Measurements from ENCODE around the gene HS3ST2.

The HS3ST2 gene

DNA sequence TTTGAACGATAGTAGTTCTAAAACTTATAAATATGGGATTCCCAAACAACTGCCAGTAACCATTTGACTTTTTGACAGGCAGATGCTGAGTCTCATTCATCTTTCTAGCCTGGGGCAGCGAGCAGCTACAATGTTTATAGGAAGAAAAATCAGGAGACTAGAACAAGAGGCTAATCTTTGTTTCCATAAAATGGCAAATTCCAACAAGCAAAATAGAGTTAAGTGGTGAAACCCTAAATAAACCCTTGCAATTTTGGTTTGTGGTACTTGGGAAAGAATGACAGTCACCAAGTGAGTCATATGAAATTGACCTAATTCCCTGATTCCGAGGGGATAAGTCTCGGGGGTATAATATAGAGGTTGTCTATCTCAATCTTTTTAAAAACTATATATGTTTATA is 27.3 kb upstream of the HS3ST2 start:
- Histone ChIP-seq H3K9me3 (ENCODE audit: insufficient read depth, low read depth, low read length) (no peaks in the 10 kb centered on the region), H3K27me3 (ENCODE audit: insufficient read depth, low read length) (no peaks in the 10 kb centered on the region), H3K4me1 (ENCODE audit: insufficient read depth, low read length) (peaks cover 14% of the 10 kb centered on the region; the same call in 1 of the 2 replicates), H3K4me3 (ENCODE audit: low read length) (no peak overlapping the region), H3K9ac (ENCODE audit: low read depth, low read length) (no peak overlapping the region), H3K36me3 (ENCODE audit: insufficient read depth, low read depth, low read length) (no peaks in the 10 kb centered on the region), H3K27ac (ENCODE audit: low read length) (no peak overlapping the region)

DNA sequence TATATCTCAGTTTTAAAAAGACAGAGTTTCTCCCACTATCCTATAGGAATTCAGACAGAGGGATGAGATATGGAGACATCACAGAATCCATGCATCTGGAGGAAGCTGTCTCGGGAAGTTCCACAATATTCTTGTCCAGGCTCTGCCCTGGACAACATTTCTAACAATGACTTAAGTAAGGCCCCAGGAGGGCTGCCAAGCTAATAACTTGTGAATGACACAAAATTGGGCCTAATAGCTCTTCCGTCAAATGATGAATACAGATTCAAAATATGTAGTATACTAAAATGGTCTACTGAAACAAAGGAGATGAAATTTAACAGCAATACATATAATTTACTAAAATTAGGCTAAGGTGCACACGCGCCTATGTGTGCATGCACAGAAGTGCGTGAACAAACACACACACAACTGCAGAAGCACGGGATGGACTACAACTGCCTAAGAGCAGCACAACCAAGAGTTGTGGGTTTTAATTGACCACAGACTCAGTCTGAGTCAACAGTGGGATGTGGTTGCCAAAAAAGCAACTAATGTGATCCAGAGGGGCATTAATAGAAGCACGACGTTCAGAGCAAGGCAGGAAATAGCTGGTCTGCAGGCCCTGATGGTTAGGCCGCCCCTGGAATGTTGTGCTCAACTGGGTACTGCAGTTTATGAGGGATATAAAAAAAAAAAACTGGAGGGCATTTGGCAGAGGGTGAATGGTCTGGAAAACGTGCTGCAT is 26.3 kb upstream of the HS3ST2 start:
- Histone ChIP-seq H3K27me3 (ENCODE audit: insufficient read depth, low read length) (no peaks in the 10 kb centered on the region), H3K27ac (ENCODE audit: low read length) (no peak overlapping the region), H3K9me3 (ENCODE audit: insufficient read depth, low read depth, low read length) (no peaks in the 10 kb centered on the region), H3K36me3 (ENCODE audit: insufficient read depth, low read depth, low read length) (no peaks in the 10 kb centered on the region), H3K4me3 (ENCODE audit: low read length) (no peak overlapping the region), H3K4me1 (ENCODE audit: insufficient read depth, low read length) (peaks cover 5% of the 10 kb centered on the region; the same call in 1 of the 2 replicates), H3K9ac (ENCODE audit: low read depth, low read length) (no peak overlapping the region)

DNA sequence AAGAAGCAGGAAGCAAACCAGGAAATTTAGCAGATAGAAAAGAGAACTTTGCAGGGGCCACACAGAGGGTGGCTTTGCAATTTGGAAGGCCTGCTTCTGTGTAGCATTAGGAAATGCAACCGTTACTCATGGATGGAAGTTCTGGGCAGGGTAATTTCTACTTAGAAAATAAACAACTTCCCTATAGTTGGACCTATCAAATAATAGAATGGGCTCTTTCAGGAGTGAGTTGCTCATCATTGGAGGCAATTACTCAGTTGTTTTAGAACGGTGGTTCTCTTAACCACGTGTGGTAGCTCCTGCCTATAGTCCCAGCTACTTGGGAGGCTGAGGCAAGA is 25.8 kb upstream of the HS3ST2 start:
- Histone ChIP-seq H3K4me1 (ENCODE audit: insufficient read depth, low read length) (no peaks in the 10 kb centered on the region), H3K27me3 (ENCODE audit: insufficient read depth, low read length) (no peaks in the 10 kb centered on the region), H3K27ac (ENCODE audit: low read length) (no peak overlapping the region), H3K4me3 (ENCODE audit: low read length) (no peak overlapping the region), H3K36me3 (ENCODE audit: insufficient read depth, low read depth, low read length) (no peaks in the 10 kb centered on the region), H3K9ac (ENCODE audit: low read depth, low read length) (no peak overlapping the region), H3K9me3 (ENCODE audit: insufficient read depth, low read depth, low read length) (no peaks in the 10 kb centered on the region)

DNA sequence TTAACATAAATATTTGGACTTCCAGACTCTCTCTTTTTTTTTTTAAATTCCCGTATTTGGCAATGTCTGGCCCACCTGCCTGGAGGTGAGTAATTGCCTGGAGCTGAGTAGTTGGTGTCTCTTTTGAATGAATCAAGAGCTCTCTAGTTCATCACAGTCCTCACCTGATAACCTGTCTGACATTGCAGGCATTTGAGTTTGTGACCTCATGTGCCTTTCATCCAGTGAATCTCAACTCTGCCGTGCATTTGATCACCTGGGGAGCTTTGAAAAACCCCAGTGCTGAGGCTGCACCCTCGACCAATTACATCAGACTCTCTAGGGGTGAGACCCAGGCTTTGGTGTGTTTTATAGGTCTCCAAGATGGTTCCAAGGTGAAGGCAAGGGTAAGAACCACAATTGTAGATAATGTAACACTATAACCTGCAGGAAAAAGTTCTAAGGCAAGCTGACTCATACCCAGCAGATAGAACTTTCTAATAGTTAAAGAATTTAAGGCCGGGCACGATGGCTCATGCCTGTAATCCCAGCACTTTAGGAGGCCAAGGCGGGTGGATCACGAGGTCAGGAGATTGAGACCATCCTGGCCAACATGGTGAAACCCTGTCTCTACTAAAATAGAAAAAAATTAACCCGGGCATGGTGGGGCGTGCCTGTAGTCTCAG is 24.5 kb upstream of the HS3ST2 start:
- H3K4me3 ChIP-seq (ENCODE audit: low read length): no peak overlapping the region
- no peaks in the 10 kb centered on the region for H3K36me3 ChIP-seq (ENCODE audit: insufficient read depth, low read depth, low read length)
- no peak overlapping the region for H3K27ac ChIP-seq (ENCODE audit: low read length)

DNA sequence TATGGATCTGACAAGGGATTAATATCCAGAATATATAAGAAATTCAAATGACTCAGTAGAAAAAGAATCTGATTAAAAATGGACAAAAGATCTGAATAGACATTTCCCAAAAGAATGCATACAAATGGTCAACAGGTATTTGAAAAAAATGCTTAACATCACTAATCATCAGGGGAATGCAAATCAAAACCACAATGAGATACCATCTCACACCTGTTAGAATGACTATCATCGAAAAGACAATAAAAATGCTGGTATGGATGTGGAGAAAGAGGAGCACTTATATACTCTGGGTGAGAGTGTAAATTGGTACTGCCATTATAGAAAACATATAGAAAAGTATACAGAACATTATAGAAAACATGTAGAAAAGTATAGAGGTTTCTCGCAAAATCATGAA is 16.4 kb upstream of the HS3ST2 start:
- no peak overlapping the region for H3K4me3 ChIP-seq (ENCODE audit: low read length)

More for the DNA sequence above, 24.5 kb upstream of the HS3ST2 start:
- H3K27me3 ChIP-seq (ENCODE audit: insufficient read depth, low read length): no peaks in the 10 kb centered on the region
- H3K9ac ChIP-seq (ENCODE audit: low read depth, low read length): no peak overlapping the region
- peaks cover 8% of the 10 kb centered on the region for H3K9me3 ChIP-seq (ENCODE audit: insufficient read depth, low read depth, low read length)
- H3K4me1 ChIP-seq (ENCODE audit: insufficient read depth, low read length): no peaks in the 10 kb centered on the region

DNA sequence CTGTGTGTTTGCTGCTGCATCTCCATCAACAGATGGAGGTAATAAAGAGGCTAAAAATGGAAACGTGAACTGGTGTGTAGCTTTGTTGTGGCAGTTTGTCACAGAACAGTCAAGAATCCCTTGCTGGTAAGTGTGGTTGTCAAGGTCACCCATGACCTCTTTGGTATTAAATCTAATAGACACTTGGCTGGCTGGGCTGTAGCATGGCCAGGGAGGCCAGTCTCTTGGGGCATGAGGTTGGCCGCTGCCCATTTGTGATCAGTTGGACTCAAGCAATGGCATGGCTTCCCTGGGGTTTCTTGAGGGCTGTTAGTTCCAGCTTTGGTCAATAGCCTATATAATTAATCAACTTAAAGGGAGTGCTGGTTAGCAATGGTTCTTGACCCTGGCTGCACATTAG is 14.8 kb upstream of the HS3ST2 start:
- no peak overlapping the region for H3K9ac ChIP-seq (ENCODE audit: low read depth, low read length)
- no peaks in the 10 kb centered on the region for H3K27me3 ChIP-seq (ENCODE audit: insufficient read depth, low read length)
- no peak overlapping the region for H3K4me3 ChIP-seq (ENCODE audit: low read length)
- no peaks in the 10 kb centered on the region for H3K36me3 ChIP-seq (ENCODE audit: insufficient read depth, low read depth, low read length)
- H3K9me3 ChIP-seq (ENCODE audit: insufficient read depth, low read depth, low read length): peaks cover 9% of the 10 kb centered on the region
- H3K27ac ChIP-seq (ENCODE audit: low read length): no peak overlapping the region
- H3K4me1 ChIP-seq (ENCODE audit: insufficient read depth, low read length): no peaks in the 10 kb centered on the region

More for the DNA sequence above, 16.4 kb upstream of the HS3ST2 start:
- peaks cover 14% of the 10 kb centered on the region for H3K9me3 ChIP-seq (ENCODE audit: insufficient read depth, low read depth, low read length)
- H3K27ac ChIP-seq (ENCODE audit: low read length): no peak overlapping the region
- no peaks in the 10 kb centered on the region for H3K36me3 ChIP-seq (ENCODE audit: insufficient read depth, low read depth, low read length)
- H3K9ac ChIP-seq (ENCODE audit: low read depth, low read length): no peak overlapping the region
- H3K4me1 ChIP-seq (ENCODE audit: insufficient read depth, low read length): no peaks in the 10 kb centered on the region
- no peaks in the 10 kb centered on the region for H3K27me3 ChIP-seq (ENCODE audit: insufficient read depth, low read length)

DNA sequence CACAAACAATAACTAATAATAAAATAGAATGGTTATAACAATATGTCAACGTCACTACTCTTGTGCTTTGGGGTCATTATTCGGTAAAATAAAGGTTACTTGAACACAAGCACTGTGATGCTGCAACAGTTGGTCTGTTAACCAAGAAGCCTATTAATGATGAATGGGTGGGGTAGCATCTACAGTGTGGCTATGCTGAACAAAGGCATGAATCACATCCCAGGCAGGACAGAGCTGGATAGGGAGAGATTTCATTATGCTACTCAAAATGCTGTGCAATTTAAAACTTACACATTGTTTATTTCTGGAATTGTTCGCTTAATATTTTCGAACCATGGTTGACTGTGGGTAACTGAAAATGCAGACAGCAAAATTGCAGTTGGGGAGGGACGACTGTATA is 9.1 kb upstream of the HS3ST2 start:
- no peaks in the 10 kb centered on the region for H3K36me3 ChIP-seq (ENCODE audit: insufficient read depth, low read depth, low read length)
- H3K27me3 ChIP-seq (ENCODE audit: insufficient read depth, low read length): no peaks in the 10 kb centered on the region; the same call in 1 of the 2 replicates
- no peak overlapping the region for H3K9ac ChIP-seq (ENCODE audit: low read depth, low read length)
- no peaks in the 10 kb centered on the region for H3K4me1 ChIP-seq (ENCODE audit: insufficient read depth, low read length)
- no peak overlapping the region for H3K27ac ChIP-seq (ENCODE audit: low read length)
- no peak overlapping the region for H3K4me3 ChIP-seq (ENCODE audit: low read length)
- H3K9me3 ChIP-seq (ENCODE audit: insufficient read depth, low read depth, low read length): no peaks in the 10 kb centered on the region

DNA sequence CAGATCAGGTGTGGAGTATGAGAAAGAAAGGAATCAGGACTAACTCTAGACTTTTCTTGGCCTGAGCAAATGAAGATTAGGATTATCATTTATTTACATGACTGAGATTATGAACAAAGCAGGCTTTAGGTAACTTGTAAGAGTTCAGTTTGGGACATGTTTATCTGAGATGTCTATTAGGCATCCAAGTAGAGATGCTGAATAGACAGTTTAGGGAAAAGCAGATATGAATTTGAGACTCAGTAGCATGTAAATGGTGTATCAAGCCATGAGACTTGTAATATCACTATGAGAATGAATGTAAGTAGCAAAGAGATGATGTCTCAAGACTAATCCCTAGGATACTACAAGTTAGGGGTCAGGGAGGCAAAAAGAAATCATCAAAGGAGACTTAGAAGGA is 8.6 kb upstream of the HS3ST2 start:
- Histone ChIP-seq H3K27me3 (ENCODE audit: insufficient read depth, low read length) (no peaks in the 10 kb centered on the region; the same call in 1 of the 2 replicates), H3K4me3 (ENCODE audit: low read length) (no peak overlapping the region), H3K4me1 (ENCODE audit: insufficient read depth, low read length) (no peaks in the 10 kb centered on the region), H3K27ac (ENCODE audit: low read length) (no peak overlapping the region), H3K36me3 (ENCODE audit: insufficient read depth, low read depth, low read length) (no peaks in the 10 kb centered on the region), H3K9ac (ENCODE audit: low read depth, low read length) (no peak overlapping the region), H3K9me3 (ENCODE audit: insufficient read depth, low read depth, low read length) (no peaks in the 10 kb centered on the region)

DNA sequence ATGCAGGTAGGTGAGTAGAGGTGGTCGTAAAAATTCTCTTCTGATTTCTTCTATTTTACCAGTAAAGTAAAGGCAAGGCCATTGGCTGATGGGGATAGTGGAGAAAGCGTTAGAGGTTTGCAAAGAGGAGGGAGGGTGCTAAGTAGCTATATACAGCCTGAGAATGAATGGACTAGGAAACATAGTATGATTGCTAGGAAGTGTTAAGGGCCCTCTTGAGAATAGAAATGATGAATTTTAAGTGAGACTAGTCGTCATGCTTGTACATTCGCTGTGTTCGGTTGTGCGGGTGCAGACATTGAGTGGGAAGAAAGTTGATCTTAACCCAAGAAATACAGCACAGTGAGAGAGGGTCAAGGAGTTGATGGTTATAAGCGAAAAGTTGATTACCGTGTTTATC is 7.2 kb upstream of the HS3ST2 start:
- no peaks in the 10 kb centered on the region for H3K36me3 ChIP-seq (ENCODE audit: insufficient read depth, low read depth, low read length)
- no peak overlapping the region for H3K27ac ChIP-seq (ENCODE audit: low read length)
- H3K4me1 ChIP-seq (ENCODE audit: insufficient read depth, low read length): no peaks in the 10 kb centered on the region
- H3K9ac ChIP-seq (ENCODE audit: low read depth, low read length): no peak overlapping the region
- H3K4me3 ChIP-seq (ENCODE audit: low read length): no peak overlapping the region
- H3K9me3 ChIP-seq (ENCODE audit: insufficient read depth, low read depth, low read length): no peaks in the 10 kb centered on the region
- peaks cover under 1% of the 10 kb centered on the region; the same call in 1 of the 2 replicates for H3K27me3 ChIP-seq (ENCODE audit: insufficient read depth, low read length)

DNA sequence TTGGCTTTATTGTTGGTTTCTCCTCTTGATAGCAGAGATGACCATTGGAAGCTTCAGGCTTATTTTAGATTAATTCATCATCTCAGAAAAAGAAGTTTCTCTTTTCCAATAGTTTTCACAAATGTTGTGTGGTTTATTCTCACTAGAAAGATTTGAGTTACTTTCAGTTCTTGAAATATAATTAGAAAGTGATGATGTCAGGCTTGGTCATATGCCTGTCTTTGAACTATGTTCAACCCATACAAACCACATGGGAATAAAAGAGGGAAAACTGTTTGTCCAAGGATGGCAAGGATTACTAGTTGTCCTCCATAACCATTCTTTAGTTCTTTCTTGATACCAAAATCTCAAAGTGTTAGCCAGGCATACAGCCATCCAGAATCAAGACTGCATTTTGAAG is 3.7 kb upstream of the HS3ST2 start:
- Histone ChIP-seq H3K27ac (ENCODE audit: low read length) (no peak overlapping the region), H3K9ac (ENCODE audit: low read depth, low read length) (no peak overlapping the region), H3K4me1 (ENCODE audit: insufficient read depth, low read length) (no peaks in the 10 kb centered on the region)

DNA sequence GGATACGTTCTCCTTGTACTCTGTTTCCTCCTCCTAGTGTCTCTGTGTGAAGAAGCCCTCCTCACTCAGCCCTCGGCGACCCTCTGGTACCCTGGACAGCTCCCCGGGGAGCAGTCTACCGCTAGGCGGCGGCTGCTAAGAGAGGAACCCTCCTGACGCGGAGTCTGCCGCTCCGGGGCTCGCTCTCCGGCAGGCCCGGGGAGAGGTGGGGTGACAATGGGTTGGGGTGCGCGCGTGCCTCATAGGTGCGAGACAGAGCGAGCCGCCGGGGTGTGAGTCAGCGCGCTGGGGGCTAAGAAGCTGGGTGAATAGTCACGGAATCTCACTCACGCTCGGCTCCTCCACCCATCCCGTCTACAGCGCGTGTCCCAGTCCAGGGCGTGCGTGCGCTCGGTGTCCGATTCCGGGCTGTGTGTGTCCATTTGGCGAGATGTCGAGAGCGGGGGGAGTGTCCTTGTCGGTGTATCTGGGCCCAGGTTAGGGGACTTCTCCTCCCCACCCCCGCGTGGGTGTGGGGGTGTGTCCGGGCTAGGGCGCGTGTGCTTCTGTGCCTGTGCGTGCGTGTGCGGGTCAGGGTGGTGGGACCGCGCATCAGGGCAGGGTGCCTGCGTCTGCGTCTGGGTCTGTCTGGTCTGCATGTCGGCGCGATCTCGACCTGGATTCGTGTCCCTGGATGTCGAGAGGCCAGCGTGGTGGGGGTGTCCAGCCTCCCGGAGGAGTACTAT is 577 bp upstream of the HS3ST2 start:
- Histone ChIP-seq H3K9me3 (ENCODE audit: insufficient read depth, low read depth, low read length) (no peaks in the 10 kb centered on the region), H3K27ac (ENCODE audit: low read length) (no peak overlapping the region), H3K27me3 (ENCODE audit: insufficient read depth, low read length) (peaks cover 64% of the 10 kb centered on the region), H3K36me3 (ENCODE audit: insufficient read depth, low read depth, low read length) (no peaks in the 10 kb centered on the region), H3K4me1 (ENCODE audit: insufficient read depth, low read length) (no peaks in the 10 kb centered on the region), H3K9ac (ENCODE audit: low read depth, low read length) (no peak overlapping the region; the same call in 1 of the 2 replicates), H3K4me3 (ENCODE audit: low read length) (peak overlapping the region; percentile 70; the same call in 1 of the 2 replicates)

More for the DNA sequence above, 3.7 kb upstream of the HS3ST2 start:
- Histone ChIP-seq H3K4me3 (ENCODE audit: low read length) (no peak overlapping the region), H3K9me3 (ENCODE audit: insufficient read depth, low read depth, low read length) (no peaks in the 10 kb centered on the region), H3K36me3 (ENCODE audit: insufficient read depth, low read depth, low read length) (no peaks in the 10 kb centered on the region), H3K27me3 (ENCODE audit: insufficient read depth, low read length) (peaks cover 32% of the 10 kb centered on the region)

Measured in iPS-20b (cell line).